A549 (cell line): ENCODE results near the gene MYO10. TPM values are rescaled to one million over a fixed set of nuclear protein-coding genes. Genes with fewer than 3 reads are reported as not detected.
A peak's percentile ranks its signal among the peaks of the same experiment; 100 is the strongest.

ENCODE experiments used
- ATAC-seq, 2 experiments: fragments of 200-7000 bp in 1 of 2; fragments of >200 bp in 1 of 2; cut with Nextera tagmentation in 1 of 2; cut with Tn5 transposase in 1 of 2; 3 replicates each; pipeline versions ENCODE4 v1.8.0 to v1.9.1; 2018 to 2020; ENCODE audit warnings: mild to moderate bottlenecking in 1 of 2, moderate library complexity in 1 of 2
- CTCF ChIA-PET: fragments of 300-600 bp; sonication (Branson Sonifier 250); formaldehyde crosslinking; extraction: SDS; loops from one replicate; lab custom pipeline; 2021; ENCODE audit warnings: antibody characterized with exemption, inconsistent platforms; lab: Yijun Ruan, JAX
- POLR2A ChIA-PET: fragments of 350-600 bp; formaldehyde crosslinking; extraction: SDS; loops from one replicate; lab custom pipeline; 2021; ENCODE audit warnings: antibody characterized with exemption, inconsistent platforms; lab: Yijun Ruan, JAX
- DNase-seq, 2 experiments: peaks; one replicate each; pipeline versions ENCODE4 v3.0.0 to v3.0.0-alpha.2; 2011 to 2016; ENCODE audit warnings: low read depth in 1 of 2, low spot score in 1 of 2
- FAIRE-seq: peaks from 2 replicates; lab custom pipeline; 2011; peaks lifted over from hg19 to GRCh38; lab: Jason Lieb, UNC
- H3K27ac ChIP-seq, 2 experiments: fragments of >200 bp; sonication (Bioruptor Twin); formaldehyde crosslinking; 3 replicates each; pipeline ENCODE4 v1.5.1; 2016 to 2017
- H3K4me1 ChIP-seq: fragments of >200 bp; sonication (Bioruptor Twin); formaldehyde crosslinking; 3 replicates; pipeline ENCODE4 v1.6.1; 2016
- H3K4me2 ChIP-seq: fragments of >200 bp; sonication (Bioruptor Twin); formaldehyde crosslinking; 3 replicates; pipeline ENCODE4 v1.6.1; 2016
- H3K4me3 ChIP-seq: fragments of >200 bp; sonication (Bioruptor Twin); formaldehyde crosslinking; 3 replicates; pipeline ENCODE4 v1.5.1; 2016
- H3K9me3 ChIP-seq: fragments of >200 bp; sonication (Bioruptor Twin); formaldehyde crosslinking; 3 replicates; pipeline ENCODE4 v1.6.1; 2016
- BCL3 ChIP-seq: fragments of >200 bp; sonication (Bioruptor Twin); formaldehyde crosslinking; IDR thresholded peaks from 3 replicates; pipeline ENCODE4 v1.6.1; 2016
- BHLHE40 ChIP-seq: IDR thresholded peaks from 2 replicates; pipeline ENCODE4 v1.6.1; 2012; ENCODE audit warnings: low read depth, low read length, inconsistent platforms
- CBX2 ChIP-seq: fragments of 200-600 bp; sonication (generic); IDR thresholded peaks from 2 replicates; pipeline ENCODE4 v1.6.1; 2016; ENCODE audit warnings: low read depth, mild to moderate bottlenecking, borderline replicate concordance
- CBX8 ChIP-seq: fragments of 200-600 bp; sonication (generic); IDR thresholded peaks from 2 replicates; pipeline ENCODE4 v1.6.1; 2016
- CHD2 ChIP-seq: fragments of 150-350 bp; IDR thresholded peaks from 2 replicates; pipeline ENCODE4 v1.6.1; 2014; ENCODE audit warnings: low read length; ENCODE audit not compliant: partially characterized antibody
- CTCF ChIP-seq: fragments of >200 bp; sonication (Bioruptor Twin); formaldehyde crosslinking; IDR thresholded peaks from 3 replicates; pipeline ENCODE4 v1.5.1; 2016
- ELK1 ChIP-seq: fragments of 150-350 bp; IDR thresholded peaks from 2 replicates; pipeline ENCODE4 v1.6.1; 2014; ENCODE audit warnings: low read depth, mild to moderate bottlenecking, low read length
- FOSB ChIP-seq: fragments of 250-450 bp; sonication (Bioruptor Pico); IDR thresholded peaks from 2 replicates; pipeline ENCODE4 v1.5.0; 2020; ENCODE audit warnings: mild to moderate bottlenecking, moderate library complexity
- HDAC2 ChIP-seq: fragments of 200-600 bp; sonication (generic); IDR thresholded peaks from 2 replicates; pipeline ENCODE4 v1.6.1; 2016
- HOXA7 ChIP-seq: fragments of 250-450 bp; sonication (Bioruptor Pico); IDR thresholded peaks from 2 replicates; pipeline ENCODE4 v1.5.0; 2020; ENCODE audit warnings: mild to moderate bottlenecking, moderate library complexity
- HOXB13 ChIP-seq: fragments of 250-450 bp; sonication (Bioruptor Pico); IDR thresholded peaks from 2 replicates; pipeline ENCODE4 v1.5.0; 2020; ENCODE audit warnings: low read depth, mild to moderate bottlenecking, moderate library complexity
- HOXB5 ChIP-seq: fragments of 250-450 bp; sonication (Bioruptor Pico); IDR thresholded peaks from 2 replicates; pipeline ENCODE4 v1.5.0; 2020; ENCODE audit warnings: mild to moderate bottlenecking, moderate library complexity
- JUN ChIP-seq, 2 experiments: fragments of >200 bp; sonication (Bioruptor Twin); formaldehyde crosslinking; IDR thresholded peaks; 2 replicates in 1 of 2; 3 replicates in 1 of 2; pipeline ENCODE4 v1.6.1; 2016 to 2017
- JUNB ChIP-seq: fragments of >200 bp; sonication (Bioruptor Twin); formaldehyde crosslinking; IDR thresholded peaks from 2 replicates; pipeline ENCODE4 v1.6.1; 2016
- KDM1A ChIP-seq: fragments of 200-600 bp; sonication (generic); IDR thresholded peaks from 2 replicates; pipeline ENCODE4 v1.6.1; 2016; ENCODE audit warnings: low read depth, mild to moderate bottlenecking
- KDM5A ChIP-seq: fragments of 200-600 bp; sonication (generic); IDR thresholded peaks from 2 replicates; pipeline ENCODE4 v1.6.1; 2016; ENCODE audit warnings: antibody characterized with exemption, mild to moderate bottlenecking
- MAFK ChIP-seq: fragments of 450-650 bp; IDR thresholded peaks from 2 replicates; pipeline ENCODE4 v1.6.1; 2014; ENCODE audit not compliant: partially characterized antibody
- MAX ChIP-seq: IDR thresholded peaks from 2 replicates; pipeline ENCODE4 v1.6.1; 2012
- NFE2L2 ChIP-seq: fragments of 150-350 bp; conservative IDR thresholded peaks from 2 replicates; pipeline ENCODE4 v1.6.1; 2014; ENCODE audit warnings: low read length
- NR3C1 ChIP-seq: fragments of >200 bp; sonication (Bioruptor Twin); formaldehyde crosslinking; IDR thresholded peaks from 3 replicates; pipeline ENCODE4 v1.6.1; 2017
- SMC3 ChIP-seq: fragments of >200 bp; sonication (Bioruptor Twin); formaldehyde crosslinking; IDR thresholded peaks from 3 replicates; pipeline ENCODE4 v1.6.1; 2018; ENCODE audit warnings: inconsistent platforms
- TFCP2L1 ChIP-seq: fragments of 250-450 bp; sonication (Bioruptor Pico); IDR thresholded peaks from 2 replicates; pipeline ENCODE4 v1.5.0; 2021; ENCODE audit warnings: mild to moderate bottlenecking
- TP53 ChIP-seq: fragments of 250-450 bp; sonication (Bioruptor Pico); IDR thresholded peaks from 2 replicates; pipeline ENCODE4 v1.5.0; 2021; ENCODE audit warnings: mild to moderate bottlenecking, moderate library complexity
- ZNF302 ChIP-seq: fragments of 250-450 bp; sonication (Bioruptor Pico); IDR thresholded peaks from 2 replicates; pipeline ENCODE4 v1.9.0; 2021; ENCODE audit warnings: inconsistent platforms, mild to moderate bottlenecking, moderate library complexity
- WGBS: methylation state at CpG from one replicate; pipeline ENCODE4 v1.1.6; 2017; ENCODE audit errors: missing lambda C conversion rate; 5-methylcytosine and 5-hydroxymethylcytosine counted together
- polyA plus RNA-seq, 4 experiments: library from polyadenylated mRNA; depleted of rRNA in 3 of 4; stranded (reverse); fragments of >200 nt; fragmentation: RNase III in 1 of 4; extraction: RNeasy Plus Mini Kit Qiagen cat#74134 plus additional on column Dnase treatment in 1 of 4; gene quantifications; 2 replicates in 3 of 4; 3 replicates in 1 of 4; pipeline ENCODE4 v1.2.3, GENCODE V29; 2011 to 2017

MYO10 gene
- polyA plus RNA-seq, 2 of the 4 experiments (the other 2 are of a cell fraction), result 68.0 to 68.5 TPM

GRCh38 chr5:16701134-16702099, 234.7 kb downstream of the MYO10 start:
- CTCF ChIA-PET, result interaction anchor here (1.8 to 4.0 kb wide), 2 partner anchors 10 to 12 kb away, joined by 6 to 24 read pairs; no protein-coding TSS in a partner anchor
- Histone ChIP-seq H3K4me2 (no peak overlapping the region), H3K4me3 (no peak overlapping the region), H3K4me1 (no peaks in the 10 kb centered on the region), H3K9me3 (no peaks in the 10 kb centered on the region), H3K27ac (no peak overlapping the region)
- DNase-seq (no peak), ATAC-seq (peak in 1 of 2 experiments; percentile 26; a peak in 3 of 6 replicates), FAIRE-seq (no peak)
- WGBS, result 96% methylated on average over 46 of the region's 48 CpGs
- TF ChIP-seq ELK1 (no peak), KDM1A (no peak)
- POLR2A ChIA-PET, result no interaction called here

- Histone ChIP-seq H3K9me3 (no peaks in the 10 kb centered on the region), H3K4me3 (no peak overlapping the region), H3K4me1 (no peaks in the 10 kb centered on the region), H3K27ac (no peak overlapping the region), H3K4me2 (no peak overlapping the region)
- ATAC-seq (no peak), FAIRE-seq (no peak), DNase-seq (no peak)
- TF ChIP-seq FOSB (CRISPR knock-in tag), result no peak
- 92% methylated on average over 8 of the region's 8 CpGs for WGBS
- POLR2A ChIA-PET, result no interaction called here
- CTCF ChIA-PET, result interaction anchor here (1.2 to 4.0 kb wide), 2 partner anchors 10 to 13 kb away, joined by 3 to 24 read pairs; no protein-coding TSS in a partner anchor
Measured at GRCh38 chr5:16700081-16700480, 236.0 kb downstream of the MYO10 start.

- TF ChIP-seq TP53 (CRISPR knock-in tag) (no peak), JUN (IDR thresholded peaks at IDR 0.05) (no peak), MAX (no peak), CBX8 (no peak), CTCF (no peak), BCL3 (no peak), MAFK (no peak), HOXB5 (CRISPR knock-in tag) (no peak)
- ATAC-seq, result no peak
- H3K9me3 ChIP-seq, result no peaks in the 10 kb centered on the region
- POLR2A ChIA-PET, result no interaction called here
- DNase-seq, result no peak
- FAIRE-seq, result no peak
- CTCF ChIA-PET, result interaction anchor here (1.0 kb wide), 1 partner anchor 13 kb away, joined by 3 read pairs; no protein-coding TSS in a partner anchor
- no peaks in the 10 kb centered on the region for H3K4me1 ChIP-seq
- no peak overlapping the region for H3K27ac ChIP-seq
- 84% methylated on average over 4 of the region's 4 CpGs for WGBS
- H3K4me2 ChIP-seq, result no peak overlapping the region
- H3K4me3 ChIP-seq, result no peak overlapping the region
Measured at GRCh38 chr5:16695779-16696178, 240.3 kb downstream of the MYO10 start.

GRCh38 chr5:16693879-16694278, 242.2 kb downstream of the MYO10 start:
- no peak for DNase-seq
- no peak overlapping the region for H3K4me2 ChIP-seq
- ChIA-PET CTCF (interaction anchor here (5.7 kb wide), 1 partner anchor 497 kb away, joined by 36 read pairs; no protein-coding TSS in a partner anchor), POLR2A (no interaction called here)
- H3K9me3 ChIP-seq, result no peaks in the 10 kb centered on the region
- no peak for FAIRE-seq
- 86% methylated on average over 2 of the region's 2 CpGs for WGBS
- H3K4me3 ChIP-seq, result no peak overlapping the region
- no peak overlapping the region for H3K27ac ChIP-seq
- ATAC-seq, result no peak
- no peaks in the 10 kb centered on the region for H3K4me1 ChIP-seq
- TF ChIP-seq SMC3 (no peak), BHLHE40 (no peak), CBX2 (no peak), NR3C1 (no peak), CHD2 (no peak), ZNF302 (CRISPR knock-in tag) (no peak), MAX (no peak), JUNB (no peak), HDAC2 (no peak), TFCP2L1 (CRISPR knock-in tag) (no peak), NFE2L2 (no peak), KDM5A (no peak), HOXB13 (CRISPR knock-in tag) (no peak), HOXA7 (no peak)
